Stimulated activated CD8-positive, alpha-beta memory T cell treated with anti-CD3 and anti-CD28 coated beads, Interleukin-15, amount 100 ng/mL, for 4 hours (primary cell): ENCODE results near the gene VWF.
"Not testable (repeated sequence)": the region's sequence is repeated elsewhere in the genome, so short reads cannot be mapped to it uniquely, and the experiment has no call there.

Source experiments
- DNase-seq, 2 donors: peaks; one replicate each; pipeline ENCODE4 v3.0.0-alpha.2; 2020; ENCODE audit warnings: low read depth in 2 of 2

VWF gene

GRCh38 chr12:6033546-6033945, 90.9 kb downstream of the VWF start:
- no peak for DNase-seq

- DNase-seq = no peak
These were observed 91.7 kb downstream of the VWF start for GRCh38 chr12:6032726-6033125.

GRCh38 chr12:6031001-6031400, 93.5 kb downstream of the VWF start:
- DNase-seq = no peak

- DNase-seq = no peak
These were observed 94.4 kb downstream of the VWF start for GRCh38 chr12:6030081-6030480.

- no peak for DNase-seq
These were observed 95.1 kb downstream of the VWF start for GRCh38 chr12:6029401-6029800.

- DNase-seq = no peak
These were observed 97.5 kb downstream of the VWF start for GRCh38 chr12:6026998-6027397.

- not testable (repeated sequence) for DNase-seq
These were observed 98.7 kb downstream of the VWF start for GRCh38 chr12:6025703-6026298.

GRCh38 chr12:6024066-6024465, 100.4 kb downstream of the VWF start:
- DNase-seq = not testable (repeated sequence)

- no peak for DNase-seq
These were observed 103.5 kb downstream of the VWF start for GRCh38 chr12:6020930-6021329.

- not testable (repeated sequence) for DNase-seq
These were observed 104.0 kb downstream of the VWF start for GRCh38 chr12:6020511-6020910.

GRCh38 chr12:6019256-6019655, 105.2 kb downstream of the VWF start:
- not testable (repeated sequence) for DNase-seq

GRCh38 chr12:6018265-6018664, 106.2 kb downstream of the VWF start:
- DNase-seq = no peak

GRCh38 chr12:6016756-6017155, 107.7 kb downstream of the VWF start:
- no peak for DNase-seq

GRCh38 chr12:6016004-6016403, 108.5 kb downstream of the VWF start:
- not testable (repeated sequence) for DNase-seq

GRCh38 chr12:6015271-6015670, 109.2 kb downstream of the VWF start:
- DNase-seq = not testable (repeated sequence)

- not testable (repeated sequence) for DNase-seq
These were observed 113.7 kb downstream of the VWF start for GRCh38 chr12:6010631-6011350.

GRCh38 chr12:5997260-5997659, 127.2 kb downstream of the VWF start:
- no peak for DNase-seq

GRCh38 chr12:5996459-5996858, 128.0 kb downstream of the VWF start:
- DNase-seq = no peak

GRCh38 chr12:5989621-5990020, 134.8 kb downstream of the VWF start:
- no peak for DNase-seq

GRCh38 chr12:5988659-5989116, 135.8 kb downstream of the VWF start:
- peak; percentile 13 to 34 for DNase-seq

- DNase-seq = no peak
These were observed 136.4 kb downstream of the VWF start for GRCh38 chr12:5988088-5988487.

- DNase-seq = no peak
These were observed 136.9 kb downstream of the VWF start for GRCh38 chr12:5987573-5987972.

GRCh38 chr12:5985471-5985870, 139.0 kb downstream of the VWF start:
- DNase-seq = no peak
